ENCODE data around the gene APH1B. TPM values are rescaled to one million over a fixed set of nuclear protein-coding genes. Genes with fewer than 3 reads are reported as not detected.

The APH1B gene
- total RNA-seq, 1 experiment from 2014 or later = 6.2 TPM

DNA sequence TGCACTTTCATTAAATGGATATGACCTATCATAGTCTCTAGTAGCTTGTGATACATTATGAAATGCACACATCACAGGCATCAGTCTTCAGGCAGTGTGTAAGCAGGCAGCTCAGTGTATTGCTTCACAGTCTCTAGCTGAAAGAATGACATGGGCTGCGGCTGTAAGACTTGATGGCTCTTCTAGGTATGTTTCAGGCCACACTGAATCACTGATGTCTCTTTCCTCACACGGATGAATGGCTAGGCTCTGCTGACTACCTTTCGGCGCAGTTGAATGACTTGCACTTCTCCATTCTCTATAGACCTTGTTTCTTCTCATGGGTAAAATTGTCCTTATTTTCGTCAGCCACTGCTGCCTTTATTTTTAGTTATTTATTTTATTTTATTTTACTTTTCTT, 15.4 kb downstream of the APH1B start:
- peaks cover 19% of the 10 kb centered on the region for H3K4me1 ChIP-seq (ENCODE audit: insufficient read depth, low read length, poor library complexity, severe bottlenecking)
- DNase-seq (ENCODE audit: low spot score) = no peak
- no TSS peak for BruUV-seq (replicated peaks)
- intact Hi-C loops (cut with micrococcal nuclease; ENCODE audit: unreplicated experiment) = no loop called here
- ChIA-PET CTCF (interaction anchor here (2.3 kb wide), 1 partner anchor 110 kb away, joined by 9 read pairs; no protein-coding TSS in a partner anchor), POLR2A (ENCODE audit: low non-redundant PET) (interaction anchor here (0.6 kb wide), 1 partner anchor 16 kb away, joined by 3 read pairs; the partner anchor contains the start of gene APH1B)
- no peak for TF ChIP-seq EZH2 (IDR thresholded peaks at IDR 0.05; ENCODE audit: borderline replicate concordance, low read depth, low read length, poor library complexity, severe bottlenecking)
- TF ChIP-seq, protein P1, sequence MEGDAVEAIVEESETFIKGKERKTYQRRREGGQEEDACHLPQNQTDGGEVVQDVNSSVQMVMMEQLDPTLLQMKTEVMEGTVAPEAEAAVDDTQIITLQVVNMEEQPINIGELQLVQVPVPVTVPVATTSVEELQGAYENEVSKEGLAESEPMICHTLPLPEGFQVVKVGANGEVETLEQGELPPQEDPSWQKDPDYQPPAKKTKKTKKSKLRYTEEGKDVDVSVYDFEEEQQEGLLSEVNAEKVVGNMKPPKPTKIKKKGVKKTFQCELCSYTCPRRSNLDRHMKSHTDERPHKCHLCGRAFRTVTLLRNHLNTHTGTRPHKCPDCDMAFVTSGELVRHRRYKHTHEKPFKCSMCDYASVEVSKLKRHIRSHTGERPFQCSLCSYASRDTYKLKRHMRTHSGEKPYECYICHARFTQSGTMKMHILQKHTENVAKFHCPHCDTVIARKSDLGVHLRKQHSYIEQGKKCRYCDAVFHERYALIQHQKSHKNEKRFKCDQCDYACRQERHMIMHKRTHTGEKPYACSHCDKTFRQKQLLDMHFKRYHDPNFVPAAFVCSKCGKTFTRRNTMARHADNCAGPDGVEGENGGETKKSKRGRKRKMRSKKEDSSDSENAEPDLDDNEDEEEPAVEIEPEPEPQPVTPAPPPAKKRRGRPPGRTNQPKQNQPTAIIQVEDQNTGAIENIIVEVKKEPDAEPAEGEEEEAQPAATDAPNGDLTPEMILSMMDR (conservative IDR thresholded peaks at IDR 0.05; ENCODE audit: low read depth, low read length) = no peak
- H3K27me3 ChIP-seq (replicated peaks; ENCODE audit: insufficient read depth, low read depth, low read length, poor library complexity) = no peaks in the 10 kb centered on the region
- H3K36me3 ChIP-seq (ENCODE audit: insufficient read depth, low read length, poor library complexity, severe bottlenecking) = no peaks in the 10 kb centered on the region
- no peaks in the 10 kb centered on the region for H3K9me3 ChIP-seq (ENCODE audit: low read depth, low read length, poor library complexity, severe bottlenecking)
- H3K4me3 ChIP-seq (ENCODE audit: low read depth, low read length, poor library complexity, severe bottlenecking) = no peak overlapping the region
- H3K27ac ChIP-seq (ENCODE audit: low read depth, low read length, poor library complexity, severe bottlenecking) = no peak overlapping the region

DNA sequence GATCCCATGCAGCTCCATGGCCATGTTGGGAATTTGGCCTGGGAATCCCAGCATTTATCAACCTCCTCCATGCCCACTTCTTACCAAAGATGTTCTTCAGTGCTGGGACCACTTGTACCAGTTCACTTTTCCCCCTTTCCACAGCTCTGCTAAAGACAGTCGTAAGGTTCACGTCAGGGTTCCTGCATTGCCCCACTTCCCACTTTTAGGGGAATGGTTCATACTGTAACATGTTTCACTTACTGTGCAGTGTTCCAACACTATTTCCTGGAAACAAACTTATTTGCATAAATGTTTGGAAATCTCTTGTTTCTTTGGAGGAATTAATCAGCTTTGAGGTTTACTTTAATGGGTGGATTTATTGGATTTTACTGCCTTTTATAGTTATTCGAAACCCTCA, 17.0 kb downstream of the APH1B start:
- Histone ChIP-seq H3K4me1 (ENCODE audit: insufficient read depth, low read length, poor library complexity, severe bottlenecking) (peaks cover 19% of the 10 kb centered on the region), H3K36me3 (ENCODE audit: insufficient read depth, low read length, poor library complexity, severe bottlenecking) (no peaks in the 10 kb centered on the region), H3K9me3 (ENCODE audit: low read depth, low read length, poor library complexity, severe bottlenecking) (no peaks in the 10 kb centered on the region), H3K27me3 (replicated peaks; ENCODE audit: insufficient read depth, low read depth, low read length, poor library complexity) (no peaks in the 10 kb centered on the region), H3K4me3 (ENCODE audit: low read depth, low read length, poor library complexity, severe bottlenecking) (no peak overlapping the region), H3K27ac (ENCODE audit: low read depth, low read length, poor library complexity, severe bottlenecking) (no peak overlapping the region)
- TF ChIP-seq, protein P1 (conservative IDR thresholded peaks at IDR 0.05; ENCODE audit: low read depth, low read length) = no peak
- no peak for TF ChIP-seq EZH2 (IDR thresholded peaks at IDR 0.05; ENCODE audit: borderline replicate concordance, low read depth, low read length, poor library complexity, severe bottlenecking)
- POLR2A ChIA-PET (ENCODE audit: low non-redundant PET) = no interaction called here
- CTCF ChIA-PET = no interaction called here
- DNase-seq (ENCODE audit: low spot score) = no peak
- intact Hi-C loops (cut with micrococcal nuclease; ENCODE audit: unreplicated experiment) = no loop called here
- BruUV-seq (replicated peaks) = no TSS peak

DNA sequence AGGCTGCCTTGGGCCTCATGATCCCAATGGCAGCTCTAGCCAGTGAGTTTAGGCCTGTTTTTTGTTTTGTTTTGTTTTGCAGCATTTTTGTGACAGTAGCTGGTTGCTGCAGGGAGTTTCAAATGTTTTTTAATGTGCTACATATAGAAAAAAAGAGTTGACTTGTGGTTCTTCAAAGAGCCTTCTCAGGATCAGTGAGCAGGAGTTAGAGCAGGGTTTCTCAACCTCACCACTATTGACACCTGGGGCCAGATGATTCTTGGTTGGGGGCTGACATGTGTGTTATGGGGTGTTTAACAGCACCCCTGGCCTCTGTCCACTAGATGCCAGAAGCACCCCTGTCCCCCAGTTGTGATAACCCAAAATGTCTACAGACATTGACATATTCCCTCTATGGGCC, 17.9 kb downstream of the APH1B start:
- Histone ChIP-seq H3K27ac (ENCODE audit: low read depth, low read length, poor library complexity, severe bottlenecking) (no peak overlapping the region), H3K4me1 (ENCODE audit: insufficient read depth, low read length, poor library complexity, severe bottlenecking) (peaks cover 17% of the 10 kb centered on the region), H3K27me3 (replicated peaks; ENCODE audit: insufficient read depth, low read depth, low read length, poor library complexity) (no peaks in the 10 kb centered on the region), H3K36me3 (ENCODE audit: insufficient read depth, low read length, poor library complexity, severe bottlenecking) (no peaks in the 10 kb centered on the region), H3K9me3 (ENCODE audit: low read depth, low read length, poor library complexity, severe bottlenecking) (no peaks in the 10 kb centered on the region), H3K4me3 (ENCODE audit: low read depth, low read length, poor library complexity, severe bottlenecking) (no peak overlapping the region)
- DNase-seq (ENCODE audit: low spot score) = no peak
- ChIA-PET POLR2A (ENCODE audit: low non-redundant PET) (interaction anchor here (0.6 kb wide), 1 partner anchor 588 kb away, joined by 6 read pairs; no protein-coding TSS in a partner anchor), CTCF (no interaction called here)
- no TSS peak for BruUV-seq (replicated peaks)
- intact Hi-C loops (cut with micrococcal nuclease; ENCODE audit: unreplicated experiment) = no loop called here
- TF ChIP-seq EZH2 (IDR thresholded peaks at IDR 0.05; ENCODE audit: borderline replicate concordance, low read depth, low read length, poor library complexity, severe bottlenecking) = no peak
- TF ChIP-seq, protein P1 (conservative IDR thresholded peaks at IDR 0.05; ENCODE audit: low read depth, low read length) = no peak
